SIG-M5 (cell line): ENCODE data around the gene GRAMD1B.

Experiments
- DNase-seq: peaks from one replicate; lab custom pipeline; 2025; lab: John Stamatoyannopoulos, UW

The GRAMD1B gene

DNA sequence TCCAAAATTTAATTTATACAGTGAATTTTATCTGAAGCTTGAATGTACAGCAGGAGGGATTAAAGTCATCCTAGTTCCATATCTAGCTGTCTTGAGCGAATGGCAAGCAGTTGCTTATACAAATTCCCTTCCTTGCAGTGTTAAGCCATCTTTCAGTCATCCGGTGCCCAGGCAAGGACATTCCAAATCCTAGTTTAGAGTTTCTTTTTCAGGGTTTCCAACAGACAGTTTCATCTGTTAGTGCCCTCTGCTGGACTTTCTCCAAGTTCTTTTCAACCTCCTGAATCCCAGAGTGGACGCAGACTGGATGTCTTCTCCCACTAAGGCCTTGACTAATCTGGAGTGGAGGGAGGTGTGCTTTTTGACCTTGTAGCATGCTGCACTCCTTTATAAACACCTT is 45.4 kb downstream of the GRAMD1B start:
- no peak for DNase-seq

DNA sequence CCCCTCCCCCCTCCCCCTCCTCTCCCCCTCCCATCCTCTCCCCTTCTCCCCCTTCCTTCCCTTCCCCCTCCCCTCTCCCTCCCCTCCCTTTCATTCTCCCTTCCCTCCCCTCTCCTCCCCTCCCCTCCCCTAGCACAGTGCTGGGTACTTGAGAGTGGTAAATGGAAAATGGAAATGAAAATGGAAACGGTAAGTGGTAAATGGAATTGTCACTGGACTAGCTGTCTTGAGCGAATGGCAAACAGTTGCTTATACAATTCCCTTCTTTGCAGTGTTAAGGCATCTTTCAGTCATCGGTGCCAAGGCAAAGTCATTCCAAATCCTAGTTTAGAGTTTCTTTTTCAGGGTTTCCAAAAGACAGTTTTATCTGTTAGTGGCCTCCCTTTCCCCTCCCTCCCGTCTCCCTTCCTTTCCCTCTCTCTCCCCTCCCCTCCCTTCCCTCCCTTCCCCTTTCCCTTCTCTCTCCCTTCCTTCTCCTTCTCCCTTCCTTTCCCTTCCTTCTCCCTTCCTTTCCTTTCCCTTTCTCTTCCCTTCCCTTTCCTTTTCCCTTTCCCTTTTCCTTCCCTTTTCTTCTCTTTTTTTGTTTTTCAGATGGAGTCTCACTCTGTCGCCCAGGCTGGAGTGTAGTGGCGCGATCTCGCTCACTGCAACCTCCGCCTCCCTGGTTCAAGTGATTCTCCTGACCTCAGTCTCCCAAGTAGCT is 47.3 kb downstream of the GRAMD1B start:
- DNase-seq = no peak

DNA sequence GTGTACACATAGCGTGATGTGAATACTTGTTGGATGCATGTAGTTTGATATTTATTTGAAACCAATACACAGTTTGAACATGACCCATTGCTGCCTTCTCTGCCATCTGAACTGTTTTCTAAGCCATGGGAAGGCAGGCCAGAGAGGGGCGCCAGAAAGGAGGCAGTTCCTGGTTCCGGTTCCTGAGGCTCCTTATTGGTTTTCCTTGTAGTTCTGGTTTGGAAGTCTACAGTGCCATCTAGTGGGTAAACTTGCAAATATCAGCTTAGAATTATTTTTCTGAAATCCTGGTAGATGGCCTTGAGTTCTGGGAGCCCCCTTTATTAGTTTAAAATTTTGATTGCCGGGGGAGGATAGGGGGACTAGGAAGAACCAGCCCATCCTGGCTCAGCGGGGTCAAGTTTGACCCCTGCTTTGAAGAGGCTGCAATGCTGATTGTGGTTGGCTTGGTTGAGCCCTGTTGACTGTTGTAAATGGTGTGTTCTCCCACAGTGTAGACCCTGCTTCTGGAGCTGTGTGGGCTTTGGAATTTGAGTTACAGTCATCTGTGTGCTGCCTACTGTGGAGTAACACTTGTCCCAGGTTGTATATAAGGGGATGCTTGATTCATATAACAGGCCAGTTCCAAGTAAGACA is 48.4 kb downstream of the GRAMD1B start:
- peak; percentile 36 for DNase-seq

DNA sequence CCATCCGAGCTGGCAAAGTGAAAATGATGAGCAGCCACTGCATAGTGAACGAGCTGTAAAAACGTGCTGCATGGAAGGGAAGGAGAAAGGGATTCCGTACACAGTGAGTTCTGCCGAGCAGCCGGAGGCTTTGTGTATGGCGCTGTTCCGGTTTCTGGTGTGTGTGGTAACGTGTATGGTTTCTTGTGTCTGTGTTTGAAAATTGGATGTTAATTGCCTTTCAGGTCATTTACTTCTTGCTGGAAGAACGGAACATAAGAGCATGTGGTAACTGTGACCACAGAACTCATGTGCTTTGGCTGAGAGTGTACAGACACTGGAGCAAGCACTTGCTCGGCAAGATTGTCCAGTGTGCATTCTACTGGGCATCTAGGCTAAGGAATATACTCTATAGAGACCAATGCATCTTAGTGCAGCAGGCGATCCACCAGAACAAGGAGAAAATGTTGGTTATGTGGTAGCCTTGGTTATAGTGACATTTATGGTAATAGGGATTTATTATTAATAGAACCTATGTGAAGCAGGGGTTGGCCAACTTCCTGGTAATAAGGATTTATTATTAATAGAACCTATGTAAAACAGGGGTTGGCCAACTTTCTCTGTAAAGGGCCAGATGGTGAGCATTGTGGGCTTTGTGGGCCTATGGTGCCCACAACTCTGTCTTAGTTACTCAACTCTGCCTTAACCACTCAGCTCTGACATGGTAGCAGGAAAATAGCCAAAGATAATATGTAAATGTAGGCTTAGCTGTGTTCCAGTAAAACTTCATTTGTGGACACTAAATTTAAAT is 49.2 kb downstream of the GRAMD1B start:
- DNase-seq = peak; percentile 24

DNA sequence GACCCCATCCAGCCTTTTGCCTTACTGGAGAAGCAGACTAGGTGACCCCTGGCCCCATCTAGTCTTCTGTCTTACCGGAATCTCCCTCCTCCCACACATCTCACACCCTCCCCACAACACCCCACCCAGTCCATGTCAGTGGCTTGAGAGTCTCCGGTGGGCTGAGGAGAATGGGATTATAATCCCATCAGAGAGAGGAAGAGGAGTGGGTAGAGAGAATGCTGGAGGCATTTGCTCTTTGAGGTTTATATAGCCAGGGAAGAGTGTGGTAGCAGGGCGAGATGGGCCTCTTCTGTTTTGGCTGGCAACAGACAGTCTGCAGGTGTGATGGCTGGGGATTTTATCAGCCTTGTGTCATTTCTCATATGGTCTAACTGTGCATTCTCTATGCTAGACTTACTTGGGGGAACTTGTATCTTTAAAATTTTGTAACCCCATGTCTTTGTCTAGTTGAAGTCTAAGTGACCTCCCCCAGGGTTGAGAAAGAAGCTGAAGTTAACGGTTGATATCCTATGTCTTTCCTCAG is 50.3 kb downstream of the GRAMD1B start:
- DNase-seq = peak; percentile 33

DNA sequence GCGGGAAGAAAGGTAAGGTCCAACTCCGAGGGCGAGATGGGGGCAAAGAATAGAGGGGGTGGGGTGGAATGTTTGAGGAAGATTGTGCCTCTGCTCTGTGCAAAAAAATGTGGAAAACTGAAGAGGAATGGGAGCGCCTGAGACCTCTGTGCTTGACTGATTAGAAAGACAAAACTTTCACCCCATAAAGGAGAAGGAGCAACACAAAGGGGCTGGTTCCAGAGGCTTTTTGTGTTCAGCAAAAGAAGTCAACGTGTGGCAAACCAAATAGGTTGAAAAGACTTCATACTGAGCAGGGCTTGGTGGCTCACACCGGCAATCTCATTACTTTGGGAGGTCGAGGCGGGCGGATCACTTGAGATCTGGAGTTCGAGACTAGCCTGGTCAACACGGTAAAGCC is 50.8 kb downstream of the GRAMD1B start:
- no peak for DNase-seq

DNA sequence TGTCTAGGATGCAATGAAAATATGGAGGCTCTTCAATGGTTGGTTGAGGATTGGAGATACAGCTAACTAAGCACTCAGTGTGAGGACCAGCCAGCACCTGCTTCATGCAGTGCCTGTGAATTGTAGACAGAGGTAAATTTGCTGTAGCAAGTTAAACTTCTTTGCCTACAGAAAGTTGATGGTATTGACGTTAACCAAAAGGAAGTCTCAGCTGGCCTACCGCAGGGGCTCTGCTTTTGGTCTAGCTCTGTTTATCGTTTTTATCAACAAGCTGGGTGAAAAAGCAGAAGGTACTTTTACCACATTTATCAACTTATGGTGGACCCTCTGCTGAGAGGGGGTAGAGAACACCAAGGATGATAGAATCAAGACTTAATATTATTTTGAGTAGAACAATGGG is 51.6 kb downstream of the GRAMD1B start:
- no peak for DNase-seq

DNA sequence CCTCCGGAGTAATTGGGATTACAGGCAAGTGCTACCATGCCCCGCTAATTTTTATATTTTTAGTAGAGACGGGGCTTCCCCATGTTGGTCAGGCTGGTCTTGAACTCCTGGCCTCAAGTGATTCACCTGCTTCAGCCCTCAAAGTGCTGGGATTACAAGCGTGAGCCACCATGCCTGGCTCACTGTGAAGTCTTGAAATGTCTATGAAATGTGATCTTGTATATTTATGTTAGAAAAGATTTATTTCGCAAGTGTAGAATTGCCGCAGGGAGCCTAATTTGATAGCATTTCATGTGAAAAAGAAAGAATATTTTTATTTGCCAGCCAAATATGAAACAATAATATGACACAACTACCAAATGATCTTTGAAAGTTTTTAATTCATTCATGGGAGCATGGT is 52.1 kb downstream of the GRAMD1B start:
- no peak for DNase-seq

DNA sequence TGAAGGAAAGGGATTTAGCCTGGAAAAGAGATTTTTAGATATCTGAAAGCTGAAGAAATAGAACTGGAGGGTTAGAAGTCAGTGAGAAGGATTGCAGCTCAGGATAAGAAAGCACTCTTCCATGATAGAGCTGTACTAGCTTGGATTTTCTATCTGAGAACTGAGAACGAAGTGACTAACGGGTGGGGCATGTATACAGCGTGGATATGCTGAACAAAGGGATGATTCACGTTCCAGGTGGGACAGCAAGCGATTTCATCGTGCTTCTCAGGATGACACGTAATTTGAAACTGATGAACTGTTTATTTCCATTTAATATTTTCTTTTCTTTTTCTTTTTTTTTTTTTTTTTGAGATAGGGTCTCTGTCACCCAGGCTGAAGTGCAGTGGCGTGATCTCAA is 53.0 kb downstream of the GRAMD1B start:
- no peak for DNase-seq

DNA sequence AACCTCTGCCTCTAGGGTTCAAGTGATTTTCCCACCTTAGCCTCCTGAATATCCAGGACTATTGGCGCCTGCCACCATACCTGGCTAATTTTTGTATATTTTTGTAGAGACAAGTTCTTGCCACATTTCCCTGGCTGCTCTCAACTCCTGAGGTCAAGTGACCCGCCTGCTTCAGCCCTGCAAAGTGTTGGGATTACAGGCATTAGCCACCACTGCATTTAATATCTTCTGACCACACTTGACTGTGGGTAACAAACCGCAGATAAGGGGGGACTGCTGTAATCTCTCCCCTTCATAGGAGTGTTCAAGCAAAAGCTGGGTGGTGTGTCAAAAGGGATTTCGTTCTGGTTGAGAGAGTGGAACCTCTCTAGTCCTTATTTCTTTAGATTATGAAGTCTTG is 53.4 kb downstream of the GRAMD1B start:
- DNase-seq = no peak

DNA sequence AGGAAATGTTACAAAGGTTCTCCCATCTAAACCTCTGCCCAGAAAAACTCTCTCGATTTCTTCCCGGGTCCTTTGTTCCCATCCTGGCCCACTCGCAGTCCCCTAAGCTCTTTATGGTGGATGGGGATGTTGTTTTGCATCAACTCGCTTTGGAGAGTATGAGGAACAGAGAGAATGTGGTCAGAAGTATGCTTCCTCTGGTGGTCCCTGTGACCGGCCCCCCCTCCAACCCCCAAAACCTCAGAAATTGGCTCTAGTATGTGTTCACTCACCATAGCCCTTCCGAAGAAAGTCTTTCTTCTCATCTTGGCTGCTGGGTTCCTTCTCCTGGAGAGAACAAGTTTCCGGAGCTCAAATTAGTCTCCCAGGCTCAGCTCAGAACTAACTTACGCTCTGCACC is 54.4 kb downstream of the GRAMD1B start:
- no peak for DNase-seq

DNA sequence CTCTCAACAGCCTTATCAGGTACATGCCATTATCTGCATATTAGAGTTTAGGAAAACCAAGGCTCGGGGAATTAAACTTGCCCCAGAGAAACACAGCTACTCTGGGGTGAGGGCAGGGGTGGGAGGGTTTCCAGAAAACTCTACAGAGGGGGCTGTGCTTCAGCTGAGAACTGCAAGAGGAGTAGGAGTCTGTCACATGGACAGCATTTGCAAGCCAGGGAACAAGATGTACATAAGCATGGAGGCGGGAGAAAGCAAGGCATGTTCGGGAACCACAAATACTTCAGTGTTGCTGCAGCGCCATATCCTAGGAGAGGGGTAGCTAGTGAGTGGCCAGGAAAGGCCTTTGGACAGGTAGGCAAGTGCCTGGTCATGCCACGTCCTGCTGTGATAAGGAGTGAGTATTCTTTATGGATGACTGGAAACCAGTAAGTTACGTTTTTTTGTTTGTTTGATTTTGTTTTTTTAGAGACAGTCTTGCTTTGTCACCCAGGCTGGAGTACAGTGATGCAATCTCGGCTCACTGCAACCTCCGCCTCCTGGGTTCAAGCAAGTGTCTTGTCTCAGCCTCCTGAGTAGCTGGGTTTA is 57.2 kb downstream of the GRAMD1B start:
- no peak for DNase-seq

DNA sequence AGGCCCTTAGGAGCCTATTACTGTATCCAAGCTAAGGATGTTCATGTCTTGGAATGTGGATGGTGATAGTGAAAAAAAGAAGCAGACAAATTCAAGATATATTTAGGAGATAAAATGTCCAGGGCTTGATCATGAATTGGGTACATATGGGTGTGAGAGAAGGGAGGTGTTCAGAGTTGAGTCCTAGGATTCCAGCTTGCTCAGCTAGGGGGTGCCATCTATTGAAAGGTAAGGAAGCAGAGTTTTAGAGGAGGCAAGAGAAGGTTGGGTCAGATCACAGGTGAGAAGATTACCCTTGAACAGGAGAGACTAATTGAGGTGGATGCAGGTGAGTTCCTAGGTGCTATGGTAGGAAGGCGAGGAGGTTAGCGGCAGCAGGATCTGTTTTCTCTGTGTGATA is 60.5 kb downstream of the GRAMD1B start:
- DNase-seq = no peak

DNA sequence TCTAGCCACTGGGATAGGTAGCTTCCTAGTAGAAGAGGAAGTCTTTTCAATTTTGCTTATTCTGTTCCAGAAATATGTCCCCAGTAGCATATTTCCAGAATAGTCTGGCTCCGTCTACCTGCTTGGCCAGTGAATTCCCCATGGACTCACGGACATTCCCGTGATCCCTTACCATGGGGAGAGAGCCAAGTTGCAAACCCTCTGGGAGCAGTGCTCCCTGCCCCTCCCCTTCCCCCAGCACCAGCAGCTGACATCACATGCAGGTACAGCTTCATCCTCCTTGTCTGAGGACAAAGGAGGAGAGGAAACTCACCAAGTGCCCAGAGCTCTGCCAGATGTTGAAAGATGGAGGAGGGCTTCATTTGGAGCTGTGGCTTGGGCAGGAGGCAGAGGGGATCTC is 61.2 kb downstream of the GRAMD1B start:
- no peak for DNase-seq

DNA sequence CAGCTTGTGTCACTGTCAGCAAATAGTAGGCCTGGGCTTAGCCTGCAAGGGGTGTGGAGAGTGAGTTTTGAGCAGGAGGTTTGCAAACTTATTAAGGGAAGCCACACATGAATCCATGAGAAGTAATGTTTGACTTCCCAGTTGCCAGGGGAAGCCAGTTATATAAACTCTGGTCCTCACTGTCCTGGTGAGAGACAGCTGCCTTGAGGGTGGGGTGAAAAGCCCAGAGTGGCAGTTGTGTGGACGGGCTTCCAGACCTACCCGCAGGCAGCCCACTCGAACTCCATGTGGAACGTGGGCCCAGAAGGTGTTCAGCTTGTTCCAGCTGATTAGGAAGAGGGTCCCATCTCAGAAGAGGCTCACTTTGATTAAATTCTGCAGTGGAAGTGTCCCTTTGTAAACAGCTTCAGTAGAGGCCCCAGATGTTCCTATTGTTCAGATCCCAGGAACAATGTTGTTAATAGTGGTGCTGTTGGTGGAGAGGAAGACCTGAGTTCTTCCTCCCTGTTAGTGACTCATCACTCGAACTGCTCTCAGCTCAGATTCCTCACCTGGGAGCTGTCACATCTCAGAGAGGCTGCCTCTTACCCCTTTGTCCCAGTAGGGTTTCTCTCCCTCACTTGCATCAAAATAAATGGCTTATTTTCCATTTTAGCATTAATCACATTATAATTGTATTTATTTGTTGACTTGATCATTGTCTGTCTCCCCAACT is 63.4 kb downstream of the GRAMD1B start:
- no peak for DNase-seq

DNA sequence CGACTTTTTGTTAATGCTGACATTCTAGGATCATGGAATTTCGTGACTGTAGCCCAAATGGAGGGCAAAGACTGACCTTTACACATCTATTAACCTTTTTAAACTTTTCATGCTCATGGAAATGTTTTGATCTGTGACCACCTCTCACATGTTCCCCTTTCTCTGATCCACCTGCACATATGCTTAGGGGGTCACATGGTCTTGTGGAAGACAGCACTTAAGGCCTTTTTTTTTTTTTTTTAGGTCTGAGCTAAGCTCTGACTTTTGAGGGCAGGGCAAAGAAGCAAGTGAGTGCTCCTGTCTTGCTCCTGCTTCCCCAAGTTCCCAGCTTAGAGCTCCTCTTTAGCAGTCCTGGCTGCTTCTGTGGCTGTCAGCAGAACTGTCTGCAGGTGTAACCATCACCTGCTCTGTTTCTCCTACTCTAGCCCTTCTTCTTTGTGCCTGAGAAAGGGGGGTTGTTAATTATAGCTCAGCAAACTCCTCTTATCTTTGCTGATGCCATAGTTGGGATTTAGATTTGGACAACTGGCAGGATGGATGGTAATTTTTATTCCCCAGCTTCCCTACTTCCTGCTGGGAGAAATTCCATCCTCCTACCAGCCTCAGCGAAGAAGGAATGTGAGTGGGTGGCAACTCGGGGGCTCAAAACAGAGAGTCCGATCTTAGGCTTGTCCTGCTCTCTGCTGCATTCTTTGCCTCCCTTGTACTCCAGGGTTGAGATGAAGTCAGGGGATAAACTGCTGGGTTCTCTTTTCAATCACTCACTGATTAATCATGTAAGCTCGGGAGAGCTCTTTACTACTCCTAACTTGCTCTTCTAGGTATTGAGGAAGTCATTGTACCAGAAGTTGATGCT is 64.4 kb downstream of the GRAMD1B start:
- no peak for DNase-seq

DNA sequence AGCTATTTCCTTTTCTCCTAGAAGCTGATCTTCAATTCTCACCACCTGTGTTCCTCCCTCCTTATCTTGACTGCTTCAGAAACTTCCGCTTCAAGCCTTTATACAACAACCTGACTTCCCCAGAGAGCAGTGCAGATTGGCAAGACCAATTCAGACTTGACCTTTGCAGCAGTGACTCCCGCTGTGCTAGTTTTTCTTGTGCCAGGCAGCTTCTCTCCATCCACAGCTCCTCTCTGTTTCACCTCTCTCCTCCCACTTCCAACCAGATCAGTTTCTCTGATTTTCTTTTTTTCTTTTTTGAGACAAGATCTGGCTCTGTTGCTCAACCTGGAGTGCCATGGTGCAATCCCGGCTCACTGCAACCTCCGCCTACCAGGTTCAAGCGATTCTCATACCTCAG is 74.3 kb downstream of the GRAMD1B start:
- no peak for DNase-seq

DNA sequence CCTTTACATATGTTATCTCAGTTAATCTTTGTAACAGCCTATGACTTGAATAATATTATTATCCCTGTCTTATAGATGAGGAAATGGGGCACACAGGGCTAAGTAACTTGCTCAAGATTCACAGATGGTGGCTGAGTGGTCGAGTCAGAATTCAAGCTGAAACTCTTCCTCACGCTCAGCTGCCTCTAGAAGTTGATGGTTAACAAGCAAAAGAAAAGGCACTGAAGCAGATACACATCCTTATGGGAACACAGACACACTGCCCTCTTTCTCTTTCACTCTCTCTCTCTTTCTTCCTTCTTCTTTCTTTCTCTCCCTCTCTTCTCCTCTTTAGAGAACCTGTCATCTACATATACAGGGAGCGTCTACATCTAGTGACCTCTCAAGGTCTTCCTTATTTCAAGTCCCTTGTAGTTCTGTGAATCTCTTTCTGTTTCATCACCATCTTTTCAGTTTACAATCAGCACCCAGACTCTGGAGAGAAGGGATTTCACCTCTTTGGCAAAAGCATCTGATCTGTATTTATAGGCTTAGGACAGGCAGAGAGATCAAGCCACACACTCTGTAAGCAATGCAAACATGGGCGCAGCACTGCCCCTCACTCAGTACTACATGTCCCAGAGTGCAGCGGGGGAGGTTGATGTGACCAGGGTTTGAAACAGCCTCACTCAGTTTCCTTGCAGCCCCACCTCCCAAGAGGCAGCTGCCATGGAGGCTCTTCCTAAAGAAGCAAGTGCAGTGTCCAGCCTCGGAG is 75.7 kb downstream of the GRAMD1B start:
- DNase-seq = no peak

DNA sequence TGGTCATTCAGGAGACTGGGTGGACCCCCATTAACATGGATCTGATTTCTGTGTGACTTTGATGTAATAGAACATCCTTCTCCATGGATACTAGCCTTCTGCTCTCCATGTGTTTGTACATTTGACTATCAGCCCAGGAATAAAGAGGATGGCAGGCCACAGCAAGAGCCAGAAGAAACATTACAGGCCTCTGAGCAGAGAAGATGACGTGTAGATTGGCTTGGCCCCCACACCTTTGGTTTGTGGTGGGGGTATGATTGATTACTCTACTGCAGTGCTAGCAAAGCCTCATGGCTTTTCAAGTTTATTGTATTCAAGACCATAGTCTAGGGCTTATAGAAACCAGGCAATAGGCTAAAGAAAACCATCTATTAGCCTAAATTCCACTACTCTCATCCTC is 77.0 kb downstream of the GRAMD1B start:
- DNase-seq = no peak
